Frontal cortex (tissue), 4 donors: Measurements from ENCODE around the gene ZMYM5. TPM values are rescaled to one million over a fixed set of nuclear protein-coding genes. Genes with fewer than 3 reads are reported as not detected.
A peak's percentile ranks its signal among the peaks of the same experiment; 100 is the strongest.
"Not testable (repeated sequence)": the region's sequence is repeated elsewhere in the genome, so short reads cannot be mapped to it uniquely, and the experiment has no call there.

ENCODE experiments used
- DNase-seq, 2 donors: peaks; one replicate each; pipeline ENCODE4 v3.0.0; 2012; ENCODE audit warnings: low spot score in 2 of 2
- FAIRE-seq: peaks from 2 replicates; lab custom pipeline; 2012; peaks lifted over from hg19 to GRCh38; lab: Jason Lieb, UNC
- total RNA-seq: library from RNA; depleted of rRNA; stranded (reverse); fragments of >200 nt; gene quantifications from one replicate; pipeline ENCODE4 v1.2.3, GENCODE V29; 2014
- donor health status: control.
- donor health status: control.
- donor health status: control.

ZMYM5 gene
- total RNA-seq, 1 donor from 2014 or later, result 33.0 TPM

DNA sequence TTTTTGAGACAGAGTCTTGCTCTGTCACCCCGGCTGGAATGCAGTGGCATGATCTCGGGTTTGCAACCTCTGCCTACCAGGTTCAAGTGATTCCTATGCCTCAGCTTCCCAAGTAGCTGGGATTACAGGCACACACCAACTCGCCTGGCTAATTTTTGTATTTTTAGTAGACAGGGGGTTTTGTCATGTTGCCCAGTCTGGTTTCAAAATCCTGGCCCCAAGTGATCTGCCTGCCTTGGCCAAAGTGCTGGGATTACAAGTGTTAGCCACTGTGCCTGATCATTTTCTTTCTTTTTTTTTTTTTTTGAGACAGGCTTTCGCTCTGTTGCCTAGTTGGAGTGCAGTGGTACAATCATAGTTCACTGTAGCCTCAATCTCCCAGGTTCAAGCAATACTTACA, 28.7 kb downstream of the ZMYM5 start:
- DNase-seq (no peak), FAIRE-seq (no peak)

DNA sequence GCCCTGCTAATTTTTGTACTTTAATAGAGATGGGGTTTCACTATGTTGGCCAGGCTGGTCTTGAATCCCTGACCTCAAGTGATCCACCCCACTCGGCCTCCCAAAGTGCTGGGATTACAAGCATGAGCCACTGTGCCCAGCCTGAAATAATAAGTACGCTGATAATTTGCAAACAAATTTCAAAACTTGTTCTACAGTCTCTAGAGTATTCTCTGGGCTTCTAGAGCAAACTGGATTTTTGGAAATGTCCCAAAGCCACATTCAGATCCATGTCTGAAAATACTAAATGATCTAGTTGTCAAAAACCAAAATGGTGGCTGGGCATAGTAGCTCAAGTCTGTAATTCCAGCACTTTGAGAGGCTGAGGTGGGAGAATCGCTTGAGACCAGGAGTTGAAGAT, 40.8 kb downstream of the ZMYM5 start:
- DNase-seq, result no peak

DNA sequence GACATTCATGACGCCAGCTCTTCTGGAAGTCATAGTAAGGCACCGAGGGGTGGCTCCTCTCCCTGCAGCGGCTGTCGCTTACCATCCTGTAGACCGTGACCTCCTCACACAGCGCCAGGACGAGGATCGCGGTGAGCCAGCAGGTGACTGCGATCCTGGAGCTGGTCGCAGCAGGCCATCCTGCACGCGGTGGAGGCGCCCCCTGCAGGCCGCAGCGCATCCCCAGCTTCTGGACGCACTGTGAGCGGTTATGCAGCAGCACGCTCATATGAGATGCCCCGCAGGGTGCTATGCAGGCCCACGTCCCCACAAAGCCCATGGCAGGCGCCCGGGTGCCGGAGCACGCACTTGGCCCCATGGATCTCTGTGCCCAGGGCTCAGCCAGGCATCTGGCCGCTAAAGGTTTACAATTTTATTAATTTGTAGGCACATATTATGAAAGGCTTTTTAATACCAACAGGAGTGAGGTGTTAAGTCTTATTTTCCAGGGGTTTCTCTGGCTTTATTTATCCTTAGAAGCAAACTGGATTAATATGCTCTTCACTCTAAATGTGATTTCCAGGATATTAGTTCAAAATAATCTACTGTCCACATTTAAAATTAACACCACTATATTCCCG, 45.1 kb downstream of the ZMYM5 start:
- DNase-seq, result no peak
- no peak for FAIRE-seq

More for the DNA sequence above, 40.8 kb downstream of the ZMYM5 start:
- FAIRE-seq, result no peak

DNA sequence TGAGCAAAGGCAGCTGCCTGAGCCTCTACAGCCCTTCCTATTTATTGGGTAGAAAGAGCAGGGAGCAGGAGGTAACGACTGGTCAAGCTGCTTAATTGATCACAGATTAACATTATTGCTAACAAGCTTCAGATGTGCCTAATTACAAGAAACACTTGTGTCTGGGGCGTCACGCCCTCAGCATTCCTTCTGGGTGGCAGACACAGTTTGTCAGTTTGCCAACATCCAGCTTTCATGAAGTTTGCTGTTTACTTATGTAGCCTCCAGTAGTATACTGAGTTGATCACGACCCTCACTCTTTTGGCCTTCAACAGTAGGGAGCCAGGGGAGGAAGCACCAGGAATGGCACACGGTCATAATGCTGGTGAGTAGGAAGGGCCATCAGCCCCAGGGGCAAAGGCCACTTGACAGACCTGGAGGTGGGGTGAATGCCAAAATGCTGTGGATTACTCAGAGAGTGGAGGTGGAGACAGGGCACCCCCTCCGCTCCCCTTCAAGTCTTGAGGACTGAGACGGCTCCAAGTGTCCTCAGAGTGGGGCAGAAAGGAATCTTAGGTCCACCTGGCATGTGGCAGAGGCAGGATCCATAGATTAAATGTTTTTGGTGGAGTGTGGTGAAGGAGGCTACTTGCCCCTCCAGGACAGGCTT, 45.8 kb downstream of the ZMYM5 start:
- DNase-seq (no peak), FAIRE-seq (no peak)

DNA sequence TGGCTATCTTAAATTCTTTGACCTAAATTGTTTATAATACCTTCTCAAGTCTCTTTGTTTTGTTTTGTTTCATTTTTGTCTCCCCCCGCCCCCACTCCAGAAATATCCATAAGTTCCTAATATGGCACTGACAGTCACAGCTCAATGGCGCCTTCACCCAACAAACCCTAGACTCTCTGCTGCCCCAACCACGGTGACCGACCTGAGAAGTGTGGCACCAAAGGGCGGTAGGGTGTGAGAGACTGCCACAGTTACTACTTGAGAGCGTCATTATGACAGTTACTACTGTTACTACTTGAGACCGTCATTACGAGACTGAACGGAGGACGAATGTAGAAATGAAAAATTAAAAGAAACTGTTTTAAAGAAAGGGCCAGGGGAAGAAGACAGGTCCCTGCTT, 46.3 kb downstream of the ZMYM5 start:
- FAIRE-seq (no peak), DNase-seq (no peak)

DNA sequence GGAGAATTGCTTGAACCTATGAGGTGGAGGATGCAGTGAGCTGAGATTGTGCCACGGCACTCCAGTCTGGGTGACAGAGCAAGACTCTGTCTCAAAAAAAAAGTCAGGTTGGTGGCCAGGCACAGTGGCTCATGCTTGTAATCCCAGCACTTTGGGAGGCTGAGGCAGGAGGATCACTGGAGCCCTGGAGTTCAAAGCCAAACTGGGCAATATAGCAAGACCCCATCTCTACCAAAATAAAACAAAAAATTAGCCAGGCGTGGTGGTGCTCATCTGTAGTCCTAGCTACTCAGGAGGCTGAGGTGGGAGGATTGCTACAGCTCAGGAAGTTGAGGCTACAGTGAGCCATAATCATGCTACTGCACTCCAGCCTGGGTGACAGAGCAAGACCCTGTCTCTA, 47.6 kb downstream of the ZMYM5 start:
- DNase-seq, FAIRE-seq: not testable (repeated sequence)

DNA sequence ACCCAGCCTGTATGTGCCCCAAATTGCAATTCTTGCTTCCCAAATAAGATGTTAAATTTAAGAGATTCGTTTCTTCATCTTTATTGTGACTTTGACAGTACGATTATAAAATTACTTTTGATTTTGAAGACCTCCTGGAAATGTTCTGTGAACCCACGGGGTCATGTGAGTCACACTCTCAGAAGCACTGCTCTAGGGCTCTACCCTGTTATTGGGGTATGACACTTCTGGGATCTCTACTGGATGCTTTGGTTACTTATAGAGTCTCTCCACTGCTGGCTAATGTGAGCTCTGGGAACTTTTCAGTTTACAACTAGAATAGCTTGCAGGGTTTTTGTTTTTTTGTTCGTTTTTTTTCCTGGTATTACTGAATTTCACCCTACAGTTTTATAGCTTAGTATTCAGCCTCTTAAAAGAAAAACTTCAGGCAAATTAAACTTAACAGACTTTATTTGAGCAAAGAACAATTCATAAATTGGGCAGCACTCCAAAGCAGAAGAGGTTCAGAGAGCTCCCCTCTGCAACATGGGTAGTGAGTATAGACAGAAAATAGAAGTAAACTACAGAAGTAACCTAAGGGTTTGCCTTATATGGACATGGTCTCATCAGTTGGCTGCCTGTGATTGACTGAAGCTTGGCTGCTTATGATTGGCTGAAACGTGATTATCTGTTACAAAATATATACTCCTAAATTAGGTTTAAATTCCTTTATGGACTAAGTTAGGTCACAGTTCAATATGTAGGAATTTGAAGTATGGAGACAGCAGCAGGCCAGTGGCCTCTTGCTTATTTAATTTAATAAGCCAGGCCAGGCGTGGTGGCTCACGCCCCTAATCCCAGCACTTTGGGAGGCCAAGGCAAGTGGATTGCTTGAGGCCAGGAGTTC, 52.2 kb downstream of the ZMYM5 start:
- DNase-seq (no peak), FAIRE-seq (no peak)

DNA sequence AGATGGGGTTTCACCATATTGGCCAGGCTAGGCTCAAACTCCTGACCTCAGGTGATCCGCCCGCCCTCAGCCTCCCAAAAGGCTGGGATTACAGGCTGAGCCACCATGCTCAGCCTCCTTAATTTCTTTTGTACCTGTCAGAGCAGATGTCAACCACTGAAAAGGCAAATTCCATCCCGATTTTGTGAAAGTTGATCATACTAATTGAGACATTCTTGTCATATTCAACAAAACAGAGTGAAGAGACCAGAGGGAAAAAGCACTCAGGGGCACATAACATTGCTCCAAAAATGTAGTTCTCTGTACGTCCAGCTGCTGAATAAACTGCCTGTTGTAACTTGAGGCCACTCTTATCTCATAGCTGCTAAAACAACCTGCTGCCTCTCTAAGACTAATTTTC, 53.3 kb downstream of the ZMYM5 start:
- no peak for DNase-seq
- FAIRE-seq, result no peak

- DNase-seq (no peak), FAIRE-seq (no peak)
Measured at GRCh38 chr13:19805765-19806164, 57.7 kb downstream of the ZMYM5 start.

- no peak for DNase-seq
- no peak for FAIRE-seq
Measured at GRCh38 chr13:19795956-19796355, 67.5 kb downstream of the ZMYM5 start.

- FAIRE-seq (no peak), DNase-seq (no peak)
Measured at GRCh38 chr13:19794631-19795030, 68.8 kb downstream of the ZMYM5 start.

DNA sequence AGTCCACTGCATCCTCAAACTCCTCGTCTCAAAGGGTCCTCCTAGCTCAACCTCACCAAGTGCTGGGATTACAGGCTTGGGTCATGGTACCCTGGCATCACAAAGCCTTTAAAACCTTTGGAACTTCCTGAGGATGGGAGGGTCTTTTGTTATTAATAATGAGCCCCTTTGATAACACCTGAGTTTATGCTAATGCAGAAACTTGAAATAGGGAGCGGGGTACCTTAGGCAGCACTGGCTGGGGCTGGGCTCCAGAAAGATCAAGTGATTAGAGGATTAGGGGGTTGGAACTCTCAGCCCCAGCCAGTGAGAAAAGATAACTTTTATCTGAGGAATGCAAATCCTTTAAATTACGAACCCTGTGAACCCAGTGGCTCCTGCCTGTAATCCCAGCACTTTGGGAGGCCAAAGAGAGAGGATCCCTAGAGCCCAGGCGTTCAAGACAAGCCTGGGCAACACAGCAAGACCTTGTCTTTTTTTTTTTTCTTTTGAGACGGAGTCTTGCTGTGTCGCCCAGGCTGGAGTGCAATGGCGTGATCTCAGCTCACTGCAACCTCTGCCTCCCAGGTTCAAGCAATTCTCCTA, 71.4 kb downstream of the ZMYM5 start:
- no peak for DNase-seq

GRCh38 chr13:19782727-19783682, 80.4 kb downstream of the ZMYM5 start, which contains the start of gene PSPC1:
PSPC1 (minus strand) TSS chr13:19782945; CDS start chr13:19782757, 188 bp downstream.
- FAIRE-seq (peak; percentile 79), DNase-seq (peak; percentile 90)

More for the DNA sequence above, 71.4 kb downstream of the ZMYM5 start:
- no peak for FAIRE-seq

- peak; percentile 56 to 59 for DNase-seq
- no peak for FAIRE-seq
Measured at GRCh38 chr13:19782049-19782726, 81.3 kb downstream of the ZMYM5 start.

DNA sequence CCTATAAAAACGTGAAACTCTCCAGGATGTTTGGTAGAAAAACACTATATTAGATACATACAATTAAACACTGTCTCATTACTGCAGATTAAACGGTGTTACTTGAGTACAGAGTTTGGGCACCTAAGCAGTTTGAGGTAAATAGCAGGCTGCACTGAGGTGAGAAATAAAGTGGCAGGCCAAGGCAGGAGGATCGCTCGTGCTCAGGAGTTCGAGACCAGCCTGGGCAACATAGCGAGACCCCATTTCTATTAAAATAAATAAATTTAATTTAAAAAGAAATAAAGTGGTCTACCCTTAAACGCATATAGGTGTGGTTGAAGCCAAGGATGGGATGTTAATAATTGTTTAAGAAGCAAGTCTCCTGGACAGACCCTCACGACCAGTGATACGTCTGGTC, 81.9 kb downstream of the ZMYM5 start:
- FAIRE-seq (no peak), DNase-seq (no peak)

DNA sequence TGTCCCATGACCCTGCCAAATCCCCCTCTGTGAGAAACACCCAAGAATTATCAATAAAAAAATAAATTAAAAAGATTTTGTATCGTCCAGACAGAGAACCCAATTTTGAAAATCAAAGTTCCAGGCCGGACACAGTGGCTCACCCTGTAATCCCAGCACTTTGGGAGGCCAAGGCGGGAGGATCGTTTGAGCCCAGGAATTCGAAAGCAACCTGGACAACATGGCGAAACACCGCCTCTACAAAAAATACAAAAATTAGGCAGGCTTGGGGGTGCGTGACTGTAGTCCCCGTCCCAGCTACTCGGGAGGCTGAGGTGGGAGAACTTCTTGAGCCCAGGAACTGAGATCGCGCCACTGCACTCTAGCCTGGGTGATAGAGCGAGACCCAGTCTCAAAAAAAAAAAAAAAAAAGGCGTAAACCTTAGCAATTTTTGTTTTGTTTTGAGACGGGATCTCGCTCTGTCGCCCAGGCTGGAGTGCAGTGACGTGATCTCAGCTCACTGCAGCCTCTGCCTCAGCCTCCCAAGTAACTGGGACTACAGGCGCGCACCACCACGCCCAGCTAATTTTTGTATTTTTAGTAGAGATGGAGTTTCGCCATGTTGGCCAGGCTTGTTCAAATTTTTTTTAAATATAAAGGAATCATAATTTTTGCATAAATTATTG, 82.6 kb downstream of the ZMYM5 start:
- DNase-seq, FAIRE-seq: not testable (repeated sequence)
